Measurements from ENCODE around the gene TSEN2. TPM values are rescaled to one million over a fixed set of nuclear protein-coding genes. Genes with fewer than 3 reads are reported as not detected.
"Not testable (repeated sequence)": the region's sequence is repeated elsewhere in the genome, so short reads cannot be mapped to it uniquely, and the experiment has no call there.

Gene TSEN2
- total and polyA plus RNA-seq, 12 donors, result 11.1 to 27.6 (median 20.5) TPM

DNA sequence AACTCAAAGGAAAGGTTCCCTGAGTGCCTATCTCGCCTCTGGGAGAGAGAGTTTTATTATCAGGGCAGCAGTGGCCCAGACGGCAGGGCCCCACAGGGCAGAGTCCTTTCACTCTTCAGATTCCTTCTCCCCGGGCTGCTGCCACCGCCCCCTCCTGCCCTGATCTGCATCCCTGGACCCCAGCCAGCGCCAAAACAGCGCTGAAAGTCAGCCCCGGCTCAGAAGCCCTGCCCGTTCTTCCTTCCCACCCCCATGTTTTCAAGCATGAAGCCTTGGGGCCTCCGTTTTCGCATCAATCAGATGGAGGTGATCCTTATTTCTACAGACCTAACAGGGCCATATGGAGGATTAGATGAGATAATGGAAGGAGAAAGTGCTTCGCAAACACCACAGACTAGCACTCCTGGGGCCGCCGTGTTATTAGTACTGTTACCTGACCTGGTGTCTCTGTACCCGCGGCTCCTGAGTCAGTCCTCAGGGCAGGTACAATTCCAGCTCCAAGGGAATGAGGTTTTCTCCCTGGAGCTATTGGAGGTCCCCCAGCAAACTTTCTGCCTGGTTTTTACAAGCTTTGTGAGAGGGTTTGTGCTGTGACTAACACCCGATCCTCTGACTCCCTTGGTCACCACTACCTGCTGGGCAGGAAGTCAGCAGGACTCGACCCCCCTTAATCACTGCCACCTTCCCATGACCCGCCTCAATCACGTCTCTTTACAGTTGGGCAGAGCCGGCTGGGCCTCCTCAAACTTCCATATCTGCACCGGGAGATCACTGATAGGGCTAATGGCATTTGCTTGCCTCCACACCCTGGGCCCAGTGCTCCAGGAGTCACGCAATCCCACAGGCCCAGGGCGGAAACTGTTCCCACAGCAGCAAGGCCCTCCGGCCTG is 39.5 kb upstream of the TSEN2 start:
- Histone ChIP-seq H3K4me1 (replicated peaks in 1 of 2) (no peaks in the 10 kb centered on the region), H3K9me3 (replicated peaks in 1 of 3) (no peaks in the 10 kb centered on the region), H3K4me3 (no peak overlapping the region), H3K27ac (no peak overlapping the region), H3K27me3 (no peaks in the 10 kb centered on the region), H3K36me3 (replicated peaks in 1 of 2) (no peaks in the 10 kb centered on the region)
- TF ChIP-seq POLR2A (IDR thresholded peaks at IDR 0.05) (no peak), CTCF (IDR thresholded peaks at IDR 0.05) (no peak)
- no peak for DNase-seq
- 76 to 79% (median 77%) methylated on average over 16 to 24 of the region's 24 CpGs for WGBS, 4 donors
- intact Hi-C loops (cut with DNase I), result no loop called here

DNA sequence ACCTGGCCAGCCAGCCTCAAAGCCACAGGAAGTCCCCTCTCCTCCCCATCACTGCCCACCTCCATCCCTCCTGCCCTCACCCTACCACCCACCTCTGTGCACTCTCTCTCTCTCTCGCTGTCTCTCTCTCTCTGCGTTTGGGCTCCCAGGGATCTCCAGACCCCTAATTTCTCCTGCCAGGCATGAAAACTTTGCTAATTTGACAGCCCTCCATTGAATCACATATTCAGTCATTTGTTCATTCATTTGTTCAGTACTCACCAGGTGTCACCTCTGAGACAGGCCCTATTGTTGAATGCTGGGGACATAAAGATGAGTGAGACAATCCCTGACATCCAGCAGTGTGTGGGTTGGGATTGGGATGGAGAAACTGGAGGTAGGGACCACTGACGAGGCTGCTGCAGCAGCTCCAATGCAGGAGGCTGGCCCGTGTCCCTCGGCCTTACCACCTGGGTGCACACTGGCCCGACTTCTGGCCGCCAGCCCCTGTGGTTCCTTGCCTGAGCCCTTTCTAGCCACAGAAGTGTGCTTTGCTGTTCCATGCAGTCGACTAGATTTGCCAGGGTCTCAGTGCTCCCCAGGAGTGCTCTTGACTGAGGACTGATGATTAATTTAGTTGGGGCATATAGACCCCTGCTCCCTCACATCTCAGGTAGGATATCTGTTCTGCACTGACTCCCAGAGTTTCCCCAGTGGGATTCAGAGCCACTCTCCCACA is 38.6 kb upstream of the TSEN2 start:
- WGBS, 4 donors, result 79 to 94% (median 87%) methylated on average over 5 to 8 of the region's 8 CpGs
- TF ChIP-seq POLR2A (IDR thresholded peaks at IDR 0.05), result no peak
- TF ChIP-seq CTCF (IDR thresholded peaks at IDR 0.05), result no peak
- Histone ChIP-seq H3K27me3 (no peaks in the 10 kb centered on the region), H3K9me3 (replicated peaks in 1 of 3) (no peaks in the 10 kb centered on the region), H3K4me1 (replicated peaks in 1 of 2) (no peaks in the 10 kb centered on the region), H3K36me3 (replicated peaks in 1 of 2) (no peaks in the 10 kb centered on the region), H3K27ac (no peak overlapping the region), H3K4me3 (no peak overlapping the region)
- intact Hi-C loops (cut with DNase I), result no loop called here
- no peak for DNase-seq

DNA sequence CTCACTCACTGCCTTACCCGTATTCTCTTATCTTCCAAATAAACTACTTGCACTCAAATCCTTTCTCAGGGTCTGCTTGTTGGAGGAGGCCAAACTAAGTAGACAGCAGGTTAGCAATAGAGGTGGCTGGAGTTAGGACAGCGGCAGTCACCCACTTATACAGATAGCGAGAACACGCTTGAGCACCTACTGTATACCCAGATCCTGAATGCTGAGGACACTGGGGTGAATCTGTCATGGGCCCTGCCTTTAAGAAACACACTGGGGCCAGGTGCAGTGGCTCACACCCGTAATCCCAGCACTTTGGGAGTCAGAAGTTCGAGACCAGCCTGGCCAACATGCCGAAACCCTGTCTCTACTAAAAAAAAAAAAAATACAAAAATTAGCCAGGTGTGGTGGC is 38.0 kb upstream of the TSEN2 start:
- no peak overlapping the region for H3K27ac ChIP-seq
- no peak for DNase-seq
- no peak overlapping the region for H3K4me3 ChIP-seq
- no peaks in the 10 kb centered on the region for H3K4me1 ChIP-seq (replicated peaks in 1 of 2)
- no peaks in the 10 kb centered on the region for H3K27me3 ChIP-seq
- no peak for TF ChIP-seq POLR2A (IDR thresholded peaks at IDR 0.05)
- TF ChIP-seq CTCF (IDR thresholded peaks at IDR 0.05), result no peak
- H3K9me3 ChIP-seq (replicated peaks in 1 of 3), result no peaks in the 10 kb centered on the region
- intact Hi-C loops (cut with DNase I), result no loop called here
- H3K36me3 ChIP-seq (replicated peaks in 1 of 2), result no peaks in the 10 kb centered on the region
- WGBS, 4 donors, result 83 to 93% (median 91%) methylated on average over 7 of the region's 7 CpGs

DNA sequence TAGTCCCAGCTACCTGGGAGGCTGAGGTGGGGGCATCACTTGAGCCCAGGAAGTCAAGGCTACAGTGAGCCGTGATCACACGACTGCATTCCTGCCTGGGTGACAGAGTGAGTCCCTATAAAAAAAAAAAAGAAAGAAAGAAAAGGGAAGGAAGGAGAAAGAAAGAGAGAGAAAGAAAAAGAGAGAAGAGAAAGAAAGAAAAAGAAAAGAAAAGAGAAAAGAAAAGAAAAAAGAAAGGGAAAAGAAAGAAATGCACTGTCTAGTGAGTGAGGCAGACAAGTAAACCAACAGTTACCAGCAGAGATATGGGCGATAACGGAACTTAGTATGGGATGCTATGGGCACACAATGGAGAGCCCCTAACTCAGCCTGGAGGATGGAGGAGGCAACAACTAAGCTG is 37.2 kb upstream of the TSEN2 start:
- Histone ChIP-seq H3K27ac (no peak overlapping the region), H3K4me3 (no peak overlapping the region), H3K9me3 (replicated peaks in 1 of 3) (no peaks in the 10 kb centered on the region), H3K36me3 (replicated peaks in 1 of 2) (no peaks in the 10 kb centered on the region), H3K27me3 (no peaks in the 10 kb centered on the region), H3K4me1 (replicated peaks in 1 of 2) (no peaks in the 10 kb centered on the region)
- no peak for TF ChIP-seq POLR2A (IDR thresholded peaks at IDR 0.05)
- WGBS, 4 donors, result 85 to 92% (median 87%) methylated on average over 4 of the region's 4 CpGs
- intact Hi-C loops (cut with DNase I), result no loop called here
- no peak for DNase-seq

- H3K27me3 ChIP-seq; intact Hi-C loops (cut with DNase I): not testable (repeated sequence)
- 78 to 81% (median 80%) methylated on average over 3 to 4 of the region's 4 CpGs for WGBS, 4 donors
Observed at GRCh38 chr3:12448404-12449202, 35.7 kb upstream of the TSEN2 start.

More at GRCh38 chr3:12448404-12449202, 35.7 kb upstream of the TSEN2 start:
- not testable (repeated sequence) for H3K4me3 ChIP-seq; H3K9me3 ChIP-seq (replicated peaks in 1 of 3); H3K36me3 ChIP-seq (replicated peaks in 1 of 2); H3K4me1 ChIP-seq (replicated peaks in 1 of 2); DNase-seq; H3K27ac ChIP-seq
